ENCODE measurements around the gene DDX28.
"Not testable (repeated sequence)": the region's sequence is repeated elsewhere in the genome, so short reads cannot be mapped to it uniquely, and the experiment has no call there.

Gene DDX28

GRCh38 chr16:68040506-68041288 is 17.7 kb upstream of the DDX28 start:
- in situ Hi-C loops (cut with HindIII; ENCODE audit: low sequenced_read_pairs): no loop called here
- DNase-seq (ENCODE audit: low read depth, low spot score): peak; percentile 61
- TF ChIP-seq CTCF (IDR thresholded peaks at IDR 0.05; ENCODE audit: low read depth, low read length): peak; percentile 87
- H3K4me3 ChIP-seq (ENCODE audit: low read depth, low read length): no peak overlapping the region

GRCh38 chr16:68037841-68038597 is 15.0 kb upstream of the DDX28 start:
- H3K4me3 ChIP-seq (ENCODE audit: low read depth, low read length): no peak overlapping the region
- no peak for DNase-seq (ENCODE audit: low read depth, low spot score)
- in situ Hi-C loops (cut with HindIII; ENCODE audit: low sequenced_read_pairs): no loop called here
- TF ChIP-seq CTCF (IDR thresholded peaks at IDR 0.05; ENCODE audit: low read depth, low read length): no peak

- no peak for TF ChIP-seq CTCF (IDR thresholded peaks at IDR 0.05; ENCODE audit: low read depth, low read length)
- no peak for DNase-seq (ENCODE audit: low read depth, low spot score)
- H3K4me3 ChIP-seq (ENCODE audit: low read depth, low read length): no peak overlapping the region
- in situ Hi-C loops (cut with HindIII; ENCODE audit: low sequenced_read_pairs): no loop called here
These were observed 12.2 kb upstream of the DDX28 start for GRCh38 chr16:68035227-68035626.

- TF ChIP-seq CTCF (IDR thresholded peaks at IDR 0.05; ENCODE audit: low read depth, low read length): no peak
- DNase-seq (ENCODE audit: low read depth, low spot score): no peak
- in situ Hi-C loops (cut with HindIII; ENCODE audit: low sequenced_read_pairs): no loop called here
- no peak overlapping the region for H3K4me3 ChIP-seq (ENCODE audit: low read depth, low read length)
These were observed 10.1 kb upstream of the DDX28 start for GRCh38 chr16:68033101-68033500.

- TF ChIP-seq CTCF (IDR thresholded peaks at IDR 0.05; ENCODE audit: low read depth, low read length): no peak
- in situ Hi-C loops (cut with HindIII; ENCODE audit: low sequenced_read_pairs): no loop called here
- no peak overlapping the region for H3K4me3 ChIP-seq (ENCODE audit: low read depth, low read length)
- DNase-seq (ENCODE audit: low read depth, low spot score): no peak
These were observed 8.9 kb upstream of the DDX28 start for GRCh38 chr16:68031951-68032350.

- peak; percentile 32 for DNase-seq (ENCODE audit: low read depth, low spot score)
- H3K4me3 ChIP-seq (ENCODE audit: low read depth, low read length); in situ Hi-C loops (cut with HindIII; ENCODE audit: low sequenced_read_pairs): not testable (repeated sequence)
These were observed 7.1 kb upstream of the DDX28 start for GRCh38 chr16:68030108-68030507.

GRCh38 chr16:68028996-68029395 is 6.0 kb upstream of the DDX28 start:
- in situ Hi-C loops (cut with HindIII; ENCODE audit: low sequenced_read_pairs): no loop called here
- no peak for TF ChIP-seq CTCF (IDR thresholded peaks at IDR 0.05; ENCODE audit: low read depth, low read length)
- H3K4me3 ChIP-seq (ENCODE audit: low read depth, low read length): no peak overlapping the region
- DNase-seq (ENCODE audit: low read depth, low spot score): no peak
